ENCODE results near the gene ULK3.

The ULK3 gene

DNA sequence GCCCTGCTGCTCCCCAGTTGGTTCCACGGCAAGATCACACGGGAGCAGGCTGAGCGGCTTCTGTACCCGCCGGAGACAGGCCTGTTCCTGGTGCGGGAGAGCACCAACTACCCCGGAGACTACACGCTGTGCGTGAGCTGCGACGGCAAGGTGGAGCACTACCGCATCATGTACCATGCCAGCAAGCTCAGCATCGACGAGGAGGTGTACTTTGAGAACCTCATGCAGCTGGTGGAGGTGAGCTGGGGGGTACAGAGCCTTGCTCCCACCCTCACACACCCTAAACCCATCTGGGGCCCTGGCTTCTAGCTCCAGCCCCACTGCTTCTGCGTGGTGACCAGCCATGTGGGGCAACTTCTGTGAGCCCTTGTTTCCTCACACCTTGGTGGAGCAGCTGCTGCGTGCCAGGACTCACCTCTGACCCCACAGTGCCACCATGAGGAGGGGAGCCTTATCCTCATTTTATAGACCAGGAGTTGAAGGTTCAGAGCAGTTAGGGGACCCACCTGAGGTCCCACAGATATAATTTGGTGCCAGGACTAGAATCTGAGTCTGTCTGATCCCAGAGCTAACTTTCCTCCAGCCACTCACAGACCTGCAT is 43.6 kb downstream of the ULK3 start:
- no peak for DNase-seq (ENCODE audit: low read depth)

DNA sequence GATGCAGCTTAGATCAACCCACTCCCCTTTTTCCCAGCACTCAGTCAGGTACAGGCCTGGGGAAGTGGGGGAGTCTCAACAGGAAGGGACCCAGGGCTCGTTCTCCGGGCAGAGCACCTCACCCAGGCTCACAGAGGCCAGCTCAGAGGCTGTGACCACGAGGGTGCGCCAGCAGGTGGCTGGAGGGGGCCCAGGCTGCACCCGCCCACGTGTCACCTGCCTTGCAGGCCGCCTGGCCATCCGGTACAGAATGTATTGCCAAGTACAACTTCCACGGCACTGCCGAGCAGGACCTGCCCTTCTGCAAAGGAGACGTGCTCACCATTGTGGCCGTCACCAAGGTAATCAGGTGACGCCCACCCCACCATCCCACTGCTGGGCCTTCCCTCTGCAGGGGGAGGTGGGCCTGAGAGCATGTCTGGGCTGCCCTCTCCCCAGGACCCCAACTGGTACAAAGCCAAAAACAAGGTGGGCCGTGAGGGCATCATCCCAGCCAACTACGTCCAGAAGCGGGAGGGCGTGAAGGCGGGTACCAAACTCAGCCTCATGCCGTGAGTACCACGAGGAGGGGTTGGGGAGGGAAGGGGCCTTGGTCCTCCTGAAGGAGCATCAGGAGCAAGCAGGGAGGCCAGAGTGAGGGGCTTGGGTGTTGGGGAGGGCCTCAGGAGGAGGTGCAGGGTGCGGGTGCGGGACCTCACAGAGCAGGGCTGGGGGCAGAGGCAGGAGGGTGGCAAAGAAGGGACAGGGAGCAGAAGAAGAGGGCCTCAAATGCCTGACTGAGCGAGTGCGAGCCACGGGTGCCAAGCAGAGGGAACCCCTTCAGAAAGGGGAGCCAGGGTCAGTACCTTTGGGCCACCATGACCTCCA is 44.3 kb downstream of the ULK3 start:
- DNase-seq (ENCODE audit: low read depth) = no peak

DNA sequence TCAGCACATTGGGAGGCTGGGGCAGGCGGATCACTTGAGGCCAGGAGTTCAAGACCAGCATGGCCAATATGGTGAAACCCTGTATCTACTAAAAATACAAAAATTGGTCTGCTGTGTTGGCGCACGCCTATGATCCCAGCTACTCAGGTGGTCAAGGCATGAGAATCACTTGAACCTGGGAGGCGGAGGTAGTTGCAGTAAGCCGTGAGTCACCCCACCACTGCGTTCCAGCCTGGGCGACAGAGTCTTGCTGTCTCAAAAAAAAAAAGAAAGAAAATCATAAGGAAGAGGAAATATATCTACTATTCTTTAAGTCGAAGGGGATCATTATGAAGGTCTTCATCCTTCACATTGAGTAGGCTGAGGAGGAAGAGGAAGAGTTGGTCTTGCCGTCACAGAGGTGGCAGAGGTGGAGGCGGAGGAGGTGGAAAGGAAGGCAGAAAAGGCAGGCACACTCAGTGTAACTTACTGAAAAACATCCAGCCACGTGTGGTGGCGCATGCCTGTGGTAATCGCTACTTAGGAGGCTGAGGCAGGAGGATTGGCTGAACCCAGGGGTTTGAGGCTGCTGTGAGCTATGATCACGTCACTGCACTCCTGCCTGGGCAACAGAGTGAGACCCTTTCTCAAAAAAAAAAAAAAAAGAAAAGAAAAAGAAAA is 46.9 kb downstream of the ULK3 start:
- DNase-seq (ENCODE audit: low read depth) = no peak

DNA sequence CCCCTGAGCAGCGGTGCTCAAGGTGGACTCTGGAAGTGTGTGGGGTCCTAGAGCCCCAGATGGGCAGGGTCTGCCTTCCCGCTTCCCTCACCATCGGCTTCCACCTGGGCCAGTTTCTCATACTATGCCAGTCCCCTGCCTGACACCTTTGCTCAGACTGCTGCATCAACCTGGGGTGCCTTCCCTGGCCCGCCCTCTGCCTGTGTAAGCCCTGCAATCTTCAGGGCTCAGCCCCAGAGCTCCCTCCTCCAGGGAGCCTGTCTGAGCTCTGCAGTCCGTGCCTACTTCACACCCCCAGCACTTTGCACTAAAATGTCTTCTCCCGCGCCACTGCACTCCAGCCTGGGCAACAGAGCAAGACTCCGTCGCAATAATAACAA is 48.0 kb downstream of the ULK3 start:
- DNase-seq (ENCODE audit: low read depth) = no peak

DNA sequence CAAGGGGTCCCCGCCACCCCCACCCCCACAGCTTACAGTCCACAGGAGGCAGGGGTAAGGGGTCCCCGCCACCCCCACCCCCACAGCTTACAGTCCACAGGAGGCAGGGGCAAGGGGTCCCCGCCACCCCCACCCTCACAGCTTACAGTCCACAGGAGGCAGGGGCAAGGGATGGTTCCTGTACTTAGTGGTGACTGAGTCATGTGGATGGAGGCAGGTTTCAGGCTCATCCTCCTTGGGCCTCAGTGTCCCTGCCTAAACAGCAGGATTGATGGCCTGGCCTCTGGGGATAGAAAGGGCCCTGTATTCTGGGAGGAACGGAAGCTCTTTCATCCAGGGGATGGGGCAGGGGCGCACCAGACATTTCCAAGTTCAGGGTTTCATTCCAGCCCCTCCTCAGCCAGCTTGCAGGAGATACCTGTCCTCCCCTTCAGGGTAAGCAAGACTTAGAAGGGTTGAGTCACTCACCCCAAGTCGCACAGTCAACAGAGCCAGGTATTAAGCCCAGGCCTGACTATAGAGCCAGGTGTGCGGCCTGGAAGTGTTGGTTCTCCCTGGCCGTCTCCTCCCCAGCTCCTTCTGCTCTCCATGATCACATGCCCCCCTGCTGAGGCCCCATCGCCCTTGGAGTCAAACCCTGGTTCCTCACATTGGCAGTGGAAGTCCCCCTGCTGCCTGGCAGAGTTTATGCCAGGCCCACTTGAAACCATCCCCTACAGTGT is 48.5 kb downstream of the ULK3 start:
- DNase-seq (ENCODE audit: low read depth) = no peak

DNA sequence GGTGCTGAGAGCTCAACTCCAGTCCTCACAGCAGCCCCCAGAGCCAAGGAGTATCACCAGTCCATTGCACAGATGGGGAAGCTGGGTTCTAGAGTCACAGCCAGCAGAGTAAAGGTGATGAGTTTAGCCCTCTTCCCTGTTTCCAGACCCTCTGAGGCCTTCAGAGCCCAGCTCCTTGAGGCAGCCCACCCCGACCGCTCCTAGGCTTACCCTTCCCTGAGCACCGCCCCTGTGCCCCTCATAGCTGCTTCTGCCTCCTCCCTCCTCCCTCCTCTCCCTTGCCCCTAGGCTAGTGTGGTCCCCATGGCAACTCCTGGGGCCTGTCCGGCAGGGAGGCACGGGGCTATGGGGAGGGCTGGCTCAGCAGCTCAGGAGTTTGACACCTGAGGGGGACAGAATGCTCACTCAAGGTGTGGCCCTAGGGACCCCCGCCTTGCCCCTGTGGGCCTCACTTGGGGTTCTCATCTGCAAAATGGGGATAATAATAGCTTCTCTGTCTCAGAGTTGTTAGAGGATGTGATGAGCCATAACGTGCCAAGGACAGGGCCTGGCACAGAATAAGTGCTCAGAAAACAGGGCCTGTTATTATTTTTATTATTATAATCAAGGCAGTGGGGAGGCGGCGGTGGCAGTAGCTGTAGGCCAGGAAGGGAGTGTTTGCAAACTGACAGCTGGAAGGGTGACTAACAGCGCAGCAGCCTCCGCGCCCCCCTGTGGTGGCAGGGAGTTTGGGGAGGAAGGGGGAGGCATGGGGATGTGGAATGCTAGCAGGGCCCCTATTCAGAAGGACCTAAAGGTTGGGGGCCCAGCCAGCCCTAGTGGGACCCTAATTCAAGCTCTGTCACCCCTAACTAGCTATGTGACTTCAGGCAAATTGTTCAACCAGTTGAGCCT is 49.6 kb downstream of the ULK3 start:
- DNase-seq (ENCODE audit: low read depth) = no peak

DNA sequence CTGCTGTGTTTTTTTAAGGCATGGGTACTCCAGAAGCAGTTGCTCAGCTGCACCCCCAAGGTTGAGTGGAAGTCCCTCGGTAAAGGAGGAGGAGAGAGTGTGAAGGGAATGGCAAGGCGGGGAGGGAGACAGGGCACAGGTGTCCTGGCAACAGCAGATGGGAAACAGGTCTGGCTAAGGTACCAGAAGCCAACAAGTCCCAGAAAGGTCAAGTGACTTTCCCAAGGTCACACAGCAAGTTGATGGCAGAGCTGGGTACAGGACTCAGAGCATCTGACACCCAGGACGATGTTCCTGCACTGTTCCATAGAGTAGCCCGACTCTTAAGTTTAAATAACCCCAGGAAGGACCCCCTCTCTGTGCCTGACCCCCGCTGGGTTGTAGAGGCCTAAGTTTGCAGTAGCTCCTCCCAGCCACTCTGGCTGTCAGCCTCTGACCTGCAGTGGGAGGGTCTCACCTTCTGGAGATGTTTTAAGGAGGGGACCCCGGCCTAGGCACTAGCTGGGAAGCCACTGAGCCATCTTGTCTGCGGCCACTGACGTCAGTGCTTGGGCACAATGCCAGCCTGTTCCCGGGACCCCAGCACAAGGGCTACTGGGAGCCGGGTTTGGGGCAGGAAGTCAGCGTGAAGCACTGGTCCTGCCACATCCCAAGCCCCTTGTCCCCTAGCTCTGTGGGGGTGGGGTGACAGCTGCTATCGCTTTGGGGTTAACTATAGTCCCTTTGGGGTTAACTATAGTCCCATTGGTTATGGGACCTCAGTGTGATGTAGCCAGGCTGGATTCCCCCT is 50.5 kb downstream of the ULK3 start:
- no peak for DNase-seq (ENCODE audit: low read depth)

DNA sequence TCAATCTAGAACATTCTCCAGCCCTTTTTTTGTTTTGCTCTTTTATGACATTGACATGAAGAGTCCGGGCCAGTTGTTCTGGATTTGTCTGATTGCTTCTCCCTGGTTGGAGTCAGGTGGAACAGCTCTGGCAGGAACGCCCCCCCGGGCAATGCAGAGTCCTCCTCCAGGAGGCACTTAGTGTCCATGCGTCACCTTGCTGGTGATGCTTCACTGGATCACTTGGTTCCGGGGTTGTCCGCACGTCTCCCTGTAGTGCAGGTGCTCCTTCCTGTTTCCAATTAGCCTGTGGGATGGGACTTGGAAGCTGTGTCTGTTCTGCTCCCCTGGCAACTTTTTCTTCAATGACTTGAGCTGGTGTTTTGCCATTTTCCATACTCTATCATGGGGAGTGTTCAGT is 51.3 kb downstream of the ULK3 start:
- DNase-seq (ENCODE audit: low read depth) = no peak

DNA sequence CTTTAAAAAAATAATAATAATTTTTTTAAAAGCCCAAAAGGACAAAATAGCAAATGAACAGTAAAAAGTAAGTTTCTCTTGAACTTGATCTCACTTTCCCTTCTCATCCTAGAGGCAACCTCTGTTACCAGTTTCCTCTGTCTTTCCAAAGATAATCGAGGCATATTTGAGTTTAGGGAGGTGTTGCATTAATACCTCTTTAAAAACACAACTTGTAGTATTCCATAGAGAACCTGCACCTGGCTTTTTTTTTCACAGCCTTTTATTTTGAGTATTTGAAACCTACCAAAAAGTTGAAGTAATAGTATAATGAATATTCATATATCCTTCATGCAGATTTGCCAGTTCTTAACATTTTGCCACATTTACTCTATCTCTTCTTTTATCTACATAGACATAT is 51.9 kb downstream of the ULK3 start:
- no peak for DNase-seq (ENCODE audit: low read depth)

DNA sequence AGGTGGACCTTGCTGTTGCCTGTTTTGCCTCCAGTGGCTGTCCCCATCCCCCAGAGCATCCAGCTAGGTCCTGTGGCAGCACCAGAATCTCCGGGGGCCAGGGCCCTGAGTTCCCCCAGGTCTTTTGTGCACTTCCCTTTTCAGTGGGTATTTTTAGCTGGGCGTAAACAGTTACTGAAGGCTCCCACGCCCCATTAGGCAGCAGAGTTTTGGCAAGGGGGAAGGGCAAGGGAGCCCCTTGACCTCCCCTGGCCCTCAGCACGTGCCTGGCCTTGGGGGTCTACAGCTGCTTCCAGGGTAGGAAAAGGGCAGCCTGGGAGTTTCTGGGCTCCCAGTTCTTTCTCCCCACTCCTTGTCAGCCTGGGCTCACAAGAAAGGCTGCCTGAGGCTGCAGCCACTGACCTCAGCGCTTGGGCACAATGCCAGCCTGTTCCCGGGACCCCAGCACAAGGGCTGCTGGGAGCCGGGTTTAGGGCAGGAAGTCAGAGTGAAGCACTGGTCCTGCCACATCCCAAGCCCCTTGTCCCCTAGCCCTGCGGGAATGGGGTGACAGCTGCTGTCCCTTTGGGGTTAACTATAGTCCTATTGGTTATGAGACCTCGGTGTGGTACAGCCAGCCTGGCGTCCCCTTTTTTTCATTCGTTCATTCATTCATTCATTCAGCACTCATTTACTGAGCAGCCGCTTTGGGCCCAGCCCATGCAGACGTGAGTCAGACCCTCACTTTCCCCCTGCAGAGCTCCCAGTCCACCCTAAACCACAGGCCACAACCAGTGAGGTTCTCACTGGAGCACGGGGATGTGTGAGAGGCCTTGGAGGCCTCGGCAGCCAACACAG is 52.7 kb downstream of the ULK3 start:
- no peak for DNase-seq (ENCODE audit: low read depth)

DNA sequence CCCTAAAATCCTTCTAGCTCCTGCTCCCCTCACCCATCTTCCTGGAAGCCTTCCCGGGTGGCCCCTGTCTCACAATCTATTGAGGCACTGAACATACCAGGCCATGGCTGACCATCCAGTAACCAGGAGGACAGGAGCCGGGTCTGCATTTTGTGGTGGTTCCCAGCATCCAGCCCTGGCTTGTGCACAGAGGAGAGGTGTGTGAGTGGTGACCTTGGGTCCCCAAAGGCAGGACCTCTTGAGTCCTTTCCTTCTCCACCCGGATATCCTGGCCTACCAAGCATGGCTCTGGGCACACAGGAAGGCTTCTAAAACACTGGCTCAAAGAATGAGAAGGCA is 53.2 kb downstream of the ULK3 start:
- no peak for DNase-seq (ENCODE audit: low read depth)

DNA sequence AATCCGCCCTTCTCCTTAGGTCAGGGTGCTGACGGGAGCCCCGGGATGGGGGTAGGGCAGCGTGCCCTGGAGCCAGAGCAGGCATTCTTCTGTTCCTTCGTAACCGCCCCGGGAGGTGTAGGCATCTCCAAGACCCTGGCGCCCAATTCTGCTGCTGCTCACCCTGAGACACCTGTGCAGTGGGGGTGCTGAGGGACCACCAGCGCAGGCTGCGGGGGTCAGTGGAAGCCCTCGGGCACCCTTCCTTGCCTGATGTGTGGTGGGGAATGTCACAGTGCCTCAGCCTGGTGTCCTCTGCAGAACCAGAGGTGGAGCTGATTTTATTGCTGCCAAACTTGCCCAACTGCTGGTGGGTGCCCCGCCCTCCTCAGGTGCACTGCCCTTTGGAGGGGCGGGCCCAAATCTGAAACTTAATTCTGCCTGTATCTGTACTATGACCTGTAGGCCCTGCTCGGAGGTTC is 53.8 kb downstream of the ULK3 start:
- DNase-seq (ENCODE audit: low read depth) = no peak

DNA sequence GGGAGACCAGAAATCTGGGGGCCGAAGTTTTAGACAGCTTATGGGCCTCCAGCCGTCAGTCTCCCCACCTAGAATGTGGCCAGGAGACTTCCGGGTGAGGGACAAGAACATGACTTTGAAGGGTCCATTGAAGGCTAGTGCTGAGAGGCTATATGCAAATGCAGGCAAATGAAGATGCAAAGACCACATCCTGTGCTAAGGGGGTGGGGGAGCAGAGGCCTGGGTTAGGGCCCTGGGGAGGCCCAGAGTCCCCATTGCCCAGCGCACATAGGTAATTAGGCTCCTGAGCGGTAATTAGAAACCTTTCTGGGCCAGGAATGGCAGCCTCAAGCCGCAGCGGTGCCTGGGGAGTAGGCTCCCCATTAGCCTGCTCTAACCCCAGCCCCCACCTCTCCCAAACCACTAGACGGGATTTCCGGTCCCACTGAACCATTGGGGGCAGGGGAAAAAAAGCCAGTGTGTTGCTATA is 54.2 kb downstream of the ULK3 start:
- DNase-seq (ENCODE audit: low read depth) = no peak

DNA sequence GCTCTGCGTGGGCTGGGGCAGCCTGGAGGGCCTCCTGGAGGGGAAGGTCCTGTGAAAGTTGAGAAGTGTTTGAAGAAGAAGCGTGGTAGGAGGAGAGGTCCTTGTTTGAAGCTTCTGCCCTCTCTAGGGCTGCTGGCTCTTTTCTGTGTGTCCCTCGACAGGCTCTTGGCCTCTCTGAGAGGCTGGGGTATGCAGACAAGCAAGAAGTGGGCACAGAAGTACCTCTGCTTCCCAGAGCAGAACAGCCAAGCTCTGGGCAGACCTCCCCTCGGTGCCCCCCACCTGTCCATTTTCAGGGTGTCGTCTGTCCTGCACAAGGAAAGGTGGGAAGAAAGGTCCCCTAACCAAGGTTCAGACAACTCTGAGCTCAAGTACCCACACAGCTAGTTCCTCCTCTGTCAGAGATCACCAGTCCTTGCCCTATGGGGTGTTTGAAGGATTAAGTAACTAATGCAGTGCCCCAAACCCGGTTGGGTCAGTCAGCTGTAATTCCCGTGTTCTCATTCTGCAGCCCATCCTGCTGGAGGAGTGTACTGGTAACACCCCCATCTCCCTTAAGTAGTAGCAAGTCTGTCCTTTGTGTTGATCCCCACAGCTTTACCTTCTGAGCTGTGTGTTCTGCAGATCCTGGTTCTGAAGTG is 54.8 kb downstream of the ULK3 start:
- no peak for DNase-seq (ENCODE audit: low read depth)

DNA sequence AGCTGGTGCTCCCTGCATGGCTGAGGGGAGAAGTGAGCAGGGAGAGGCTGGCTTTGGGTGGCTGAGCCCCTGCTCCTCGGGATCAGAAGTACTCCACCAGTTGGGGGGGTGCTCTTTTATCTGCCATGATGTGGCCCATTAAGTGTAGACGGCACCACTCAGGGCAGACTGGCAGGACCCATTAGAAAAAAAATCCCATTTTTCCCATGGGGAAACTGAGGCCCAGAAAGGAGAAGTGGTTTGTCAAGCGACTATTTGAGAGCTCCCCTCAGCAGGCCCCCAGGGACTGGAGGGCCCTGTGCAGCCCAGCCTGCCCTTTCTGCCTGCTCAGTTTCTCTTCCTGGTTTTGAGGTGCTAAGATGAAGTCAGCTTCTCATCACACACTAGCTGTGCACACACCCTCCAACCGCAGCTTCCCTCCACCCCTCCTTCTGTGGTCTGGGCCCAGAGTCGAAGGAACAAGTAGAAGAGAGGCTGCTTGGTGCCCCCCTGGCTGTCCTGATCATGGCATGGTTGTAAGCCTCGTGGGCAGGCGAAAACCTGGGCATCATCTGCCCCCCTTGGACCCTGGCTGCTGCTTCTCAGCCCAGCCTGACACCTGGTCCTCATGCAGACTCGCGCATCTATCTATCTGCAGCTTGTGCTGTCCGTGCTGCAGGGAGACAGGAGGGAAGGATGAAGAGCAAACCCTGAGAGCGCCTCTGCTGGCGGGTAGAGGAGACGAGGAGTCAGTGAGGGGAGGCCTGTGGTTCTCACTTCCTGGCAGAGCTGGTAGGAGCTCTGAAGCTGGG is 55.5 kb downstream of the ULK3 start:
- DNase-seq (ENCODE audit: low read depth) = no peak

DNA sequence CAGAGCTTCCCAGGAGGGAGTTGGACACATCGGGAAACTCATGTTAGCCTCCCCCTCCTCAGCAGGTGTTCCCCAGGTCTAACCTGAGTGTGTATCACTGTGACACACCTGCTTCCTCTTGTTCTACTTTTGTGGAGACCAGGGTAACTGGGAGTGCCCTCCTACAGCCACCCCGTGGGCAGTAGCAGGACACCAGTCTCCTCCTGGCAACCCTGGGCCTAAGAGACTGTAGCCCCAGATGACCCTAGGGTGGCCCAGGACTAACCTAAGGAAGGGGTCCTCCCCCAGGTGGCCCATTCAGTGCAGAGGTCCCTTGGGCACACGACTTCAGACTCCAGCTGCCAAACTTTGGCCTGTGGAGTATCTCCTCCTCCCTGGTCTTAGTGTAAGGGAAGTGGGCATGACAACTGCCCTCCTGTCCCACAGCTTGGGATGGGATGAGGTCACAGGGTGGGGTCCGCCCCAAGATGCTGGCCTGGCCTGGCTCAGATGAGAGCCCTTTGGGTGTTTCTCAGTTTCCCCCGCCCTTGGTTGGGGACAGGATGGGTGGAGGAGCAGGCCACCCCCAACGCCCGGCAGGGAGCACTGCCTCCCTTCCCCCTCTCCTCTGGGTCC is 56.3 kb downstream of the ULK3 start:
- DNase-seq (ENCODE audit: low read depth) = no peak

Measured in GM04504 (cell line).